Transverse colon (tissue), 4 donors: Measurements from ENCODE around the gene UFSP2. TPM values are rescaled to one million over a fixed set of nuclear protein-coding genes. Genes with fewer than 3 reads are reported as not detected.

Experiments
- DNase-seq: peaks from one replicate; pipeline ENCODE4 v3.0.0-alpha.2; 2019
- H3K27ac ChIP-seq, 4 donors: fragments of 200-600 bp; sonication (generic); 2 replicates each; pipeline ENCODE4 v1.5.1; 2016 to 2018; ENCODE audit warnings: inconsistent platforms in 4 of 4
- H3K27me3 ChIP-seq: fragments of 200-600 bp; sonication (generic); 2 replicates; pipeline ENCODE4 v1.5.1; 2017; ENCODE audit warnings: inconsistent platforms
- H3K36me3 ChIP-seq, 4 donors: fragments of 200-600 bp; sonication (generic); 2 replicates each; pipeline ENCODE4 v1.5.1; 2017 to 2019; ENCODE audit warnings: inconsistent platforms in 4 of 4
- H3K4me1 ChIP-seq, 4 donors: fragments of 200-600 bp; sonication (generic); 2 replicates each; pipeline ENCODE4 v1.5.1; 2017 to 2020; ENCODE audit warnings: inconsistent platforms in 4 of 4
- H3K4me3 ChIP-seq, 4 donors: fragments of 200-600 bp; sonication (generic); 1 replicate in 1 of 4; 2 replicates in 3 of 4; pipeline versions ENCODE4 v1.5.1 to v1.6.1; 2017 to 2019; ENCODE audit warnings: inconsistent platforms in 4 of 4
- H3K9me3 ChIP-seq, 2 donors: fragments of 200-600 bp; sonication (generic); 2 replicates each; pipeline ENCODE4 v1.5.1; 2017 to 2019; ENCODE audit warnings: inconsistent platforms in 2 of 2
- CTCF ChIP-seq, 5 experiments: fragments of 200-600 bp in 3 of 5; fragments of 450-650 bp in 2 of 5; sonication (generic) in 3 of 5; IDR thresholded peaks; 1 replicate in 2 of 5; 2 replicates in 3 of 5; pipeline ENCODE4 v1.5.1; 2016 to 2017; ENCODE audit warnings: antibody characterized with exemption in 5 of 5, inconsistent platforms in 3 of 5, mild to moderate bottlenecking in 2 of 5, moderate library complexity in 1 of 5
- EP300 ChIP-seq: sonication (generic); formaldehyde crosslinking; IDR thresholded peaks from one replicate; pipeline ENCODE4 v1.6.1; 2017; ENCODE audit warnings: antibody characterized with exemption, low read depth
- POLR2A ChIP-seq: fragments of 450-650 bp; IDR thresholded peaks from one replicate; pipeline ENCODE4 v1.6.1; 2016; ENCODE audit warnings: antibody characterized with exemption, mild to moderate bottlenecking, moderate library complexity
- POLR2AphosphoS5 ChIP-seq, 3 donors: sonication (generic); formaldehyde crosslinking; IDR thresholded peaks; one replicate each; pipeline ENCODE4 v1.6.1; 2016; ENCODE audit warnings: antibody characterized with exemption in 3 of 3
- WGBS, 2 donors: methylation state at CpG; one replicate each; pipeline ENCODE4 v1.1.5; 2018; ENCODE audit warnings: low coverage in 1 of 2; 5-methylcytosine and 5-hydroxymethylcytosine counted together
- in situ Hi-C, 4 donors: fragments of 200-750 bp; cut with MboI; loops; one replicate each; pipeline versions ENCODE4 v1.15.0 to v1.15.1; 2017; ENCODE audit warnings: low sequenced_read_pairs in 3 of 4, low pct_ligation_motif_present in 1 of 4, low pct_unique_long_range_greater_than_20kb in 1 of 4
- intact Hi-C: fragments of 100-400 bp; cut with DNase I; formaldehyde crosslinking; loops from one replicate; pipeline ENCODE4 v1.15.1; 2023; ENCODE audit warnings: low total_unique reads
- total RNA-seq, 4 donors: library from RNA; depleted of rRNA; stranded (reverse); fragments of >200 nt; gene quantifications; one replicate each; pipeline ENCODE4 v1.1.0, GENCODE V29; 2016

UFSP2 gene
- total RNA-seq, 4 donors from 2014 or later: 5.2 to 48.4 (median 21.5) TPM

- Histone ChIP-seq H3K9me3 (no peaks in the 10 kb centered on the region), H3K4me1 (no peaks in the 10 kb centered on the region), H3K27ac (no peak overlapping the region), H3K36me3 (peaks cover 0 to 47% (median 9%) of the 10 kb centered on the region in 4 donors), H3K4me3 (no peak overlapping the region), H3K27me3 (no peaks in the 10 kb centered on the region)
- TF ChIP-seq EP300 (no peak), POLR2A (no peak), CTCF (IDR thresholded peaks at IDR 0.05) (no peak), POLR2AphosphoS5 (IDR thresholded peaks at IDR 0.05) (no peak)
- intact Hi-C loops (no loop called here), in situ Hi-C loops (no loop called here)
- 78 to 79% methylated on average over 5 of the region's 5 CpGs for WGBS, 2 donors
- DNase-seq: no peak
Observed at GRCh38 chr4:185411849-185412248, 13.9 kb downstream of the UFSP2 start.

GRCh38 chr4:185408432-185408831 lies 17.3 kb downstream of the UFSP2 start:
- intact Hi-C loops (no loop called here), in situ Hi-C loops (no loop called here)
- Histone ChIP-seq H3K4me3 (no peak overlapping the region), H3K27me3 (no peaks in the 10 kb centered on the region), H3K4me1 (no peaks in the 10 kb centered on the region), H3K27ac (no peak overlapping the region), H3K36me3 (peaks cover 0 to 47% (median 3%) of the 10 kb centered on the region in 4 donors), H3K9me3 (no peaks in the 10 kb centered on the region)
- TF ChIP-seq CTCF (IDR thresholded peaks at IDR 0.05) (no peak), POLR2AphosphoS5 (IDR thresholded peaks at IDR 0.05) (no peak), EP300 (no peak), POLR2A (no peak)
- DNase-seq: no peak
- 86% methylated on average over 2 of the region's 2 CpGs; no CpG with 5 or more reads in 1 of the 2 donors for WGBS, 2 donors

GRCh38 chr4:185405296-185405999 lies 20.3 kb downstream of the UFSP2 start:
- in situ Hi-C loops: no loop called here
- 71 to 83% methylated on average over 6 of the region's 6 CpGs for WGBS, 2 donors

GRCh38 chr4:185404031-185404430 lies 21.7 kb downstream of the UFSP2 start:
- Histone ChIP-seq H3K27me3 (no peaks in the 10 kb centered on the region), H3K4me3 (no peak overlapping the region), H3K9me3 (no peaks in the 10 kb centered on the region), H3K4me1 (peaks cover 2 to 13% (median 8%) of the 10 kb centered on the region in 4 donors), H3K27ac (no peak overlapping the region), H3K36me3 (peaks cover 0 to 51% (median 12%) of the 10 kb centered on the region in 4 donors)
- no peak for TF ChIP-seq EP300
- no peak for TF ChIP-seq POLR2A
- TF ChIP-seq POLR2AphosphoS5 (IDR thresholded peaks at IDR 0.05): no peak
- no peak for TF ChIP-seq CTCF (IDR thresholded peaks at IDR 0.05)
- in situ Hi-C loops (no loop called here), intact Hi-C loops (no loop called here)
- DNase-seq: no peak
- 98 to 100% methylated on average over 1 to 4 of the region's 4 CpGs for WGBS, 2 donors

More at GRCh38 chr4:185405296-185405999, 20.3 kb downstream of the UFSP2 start:
- Histone ChIP-seq H3K4me1 (peaks cover 0 to under 1% (median 0%) of the 10 kb centered on the region in 4 donors), H3K9me3 (no peaks in the 10 kb centered on the region), H3K27ac (no peak overlapping the region), H3K36me3 (peaks cover 0 to 57% (median 12%) of the 10 kb centered on the region in 4 donors), H3K4me3 (no peak overlapping the region), H3K27me3 (no peaks in the 10 kb centered on the region)
- DNase-seq: no peak
- intact Hi-C loops: no loop called here
- TF ChIP-seq CTCF (IDR thresholded peaks at IDR 0.05): no peak
- no peak for TF ChIP-seq POLR2A
- no peak for TF ChIP-seq EP300
- no peak for TF ChIP-seq POLR2AphosphoS5 (IDR thresholded peaks at IDR 0.05)
